Testis (tissue), 3 donors: ENCODE data around the gene RERE. TPM values are rescaled to one million over a fixed set of nuclear protein-coding genes. Genes with fewer than 3 reads are reported as not detected.

ENCODE experiments used
- DNase-seq: peaks from one replicate; pipeline ENCODE4 v3.0.0-alpha.2; 2019
- H3K27ac ChIP-seq, 2 donors: fragments of 200-600 bp; sonication (generic); one replicate each; pipeline ENCODE4 v1.5.1; 2019
- H3K27me3 ChIP-seq: fragments of 200-600 bp; sonication (generic); one replicate; pipeline ENCODE4 v1.5.1; 2019
- H3K36me3 ChIP-seq: fragments of 200-600 bp; sonication (generic); one replicate; pipeline ENCODE4 v1.5.1; 2017; ENCODE audit warnings: low read depth; ENCODE audit errors: missing control alignments
- H3K4me1 ChIP-seq: fragments of 200-600 bp; sonication (generic); one replicate; pipeline ENCODE4 v1.5.1; 2019
- H3K4me3 ChIP-seq, 2 donors: fragments of 200-600 bp; sonication (generic); one replicate each; pipeline ENCODE4 v1.5.1; 2017 to 2019
- H3K9me3 ChIP-seq: fragments of 200-600 bp; sonication (generic); one replicate; pipeline ENCODE4 v1.5.1; 2017
- POLR2A ChIP-seq: fragments of 450-650 bp; IDR thresholded peaks from one replicate; pipeline ENCODE4 v1.6.1; 2017; ENCODE audit warnings: antibody characterized with exemption, mild to moderate bottlenecking, moderate library complexity
- WGBS, 2 donors: methylation state at CpG; one replicate each; pipeline ENCODE4 v1.1.5; 2018; 5-methylcytosine and 5-hydroxymethylcytosine counted together
- intact Hi-C: fragments of 100-400 bp; cut with DNase I; formaldehyde crosslinking; loops from one replicate; pipeline ENCODE4 v1.15.1; 2023; ENCODE audit warnings: low total_unique reads
- polyA plus RNA-seq: library from polyadenylated mRNA; stranded (reverse); fragments of 350-450 nt; fragmentation: Illumina TruSeq; extraction: RNeasy Lipid Tissue Mini Kit (QIAGEN cat#74804); gene quantifications from one replicate; pipeline ENCODE4 v1.2.3, GENCODE V29; 2014; ENCODE audit warnings: low read depth, low replicate concordance; ENCODE audit not compliant: insufficient read depth
- total RNA-seq, 2 donors: library from RNA; depleted of rRNA; stranded (reverse); fragments of >200 nt; gene quantifications; one replicate each; pipeline ENCODE4 v1.2.3, GENCODE V29; 2016
- TF ChIP-seq, protein P1 (sequence below), 3 experiments: fragments of 450-650 bp in 2 of 3; fragments of 200-600 bp in 1 of 3; sonication (generic) in 1 of 3; IDR thresholded peaks; one replicate each; pipeline ENCODE4 v1.5.1; 2016 to 2019; ENCODE audit warnings: antibody characterized with exemption in 3 of 3, mild to moderate bottlenecking in 2 of 3, moderate library complexity in 1 of 3

RERE gene
- total and polyA plus RNA-seq, 3 donors from 2014 or later: 90.8 to 229 (median 203) TPM

DNA sequence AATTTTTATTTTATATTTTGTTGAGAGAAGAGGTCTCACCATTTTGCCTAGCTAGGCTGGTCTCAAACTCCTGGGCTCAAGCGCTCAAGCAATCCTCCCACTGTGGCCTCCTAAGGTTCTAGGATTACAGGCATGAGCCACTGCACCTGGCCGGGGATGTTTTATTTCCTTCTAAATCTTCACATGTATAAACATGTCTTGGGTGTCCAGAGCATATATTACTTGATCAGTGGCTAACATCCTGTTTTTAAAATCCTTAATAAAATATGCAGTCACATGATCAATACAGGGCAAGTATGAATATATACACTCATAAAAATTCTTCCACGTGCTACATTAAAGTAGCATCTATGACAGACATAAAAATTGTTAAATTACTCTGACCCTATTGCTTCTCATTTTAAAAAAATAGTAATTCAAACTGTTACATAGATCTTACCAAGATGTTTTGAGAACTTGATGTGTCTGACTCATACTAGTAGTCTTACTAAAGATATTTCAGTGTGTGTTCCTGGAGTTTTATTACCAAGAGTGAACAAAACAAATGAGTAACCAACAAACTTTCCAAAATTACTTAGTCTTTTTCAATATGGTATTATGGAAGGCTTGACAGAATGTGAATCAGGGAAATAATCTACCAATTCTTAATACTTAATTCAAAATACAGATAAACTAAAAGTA, 277.0 kb downstream of the RERE start:
- Histone ChIP-seq H3K4me3 (no peak overlapping the region), H3K4me1 (no peaks in the 10 kb centered on the region), H3K27ac (no peak overlapping the region), H3K9me3 (no peaks in the 10 kb centered on the region), H3K36me3 (no peaks in the 10 kb centered on the region), H3K27me3 (no peaks in the 10 kb centered on the region)
- DNase-seq: no peak
- no peak for TF ChIP-seq POLR2A
- TF ChIP-seq, protein P1, sequence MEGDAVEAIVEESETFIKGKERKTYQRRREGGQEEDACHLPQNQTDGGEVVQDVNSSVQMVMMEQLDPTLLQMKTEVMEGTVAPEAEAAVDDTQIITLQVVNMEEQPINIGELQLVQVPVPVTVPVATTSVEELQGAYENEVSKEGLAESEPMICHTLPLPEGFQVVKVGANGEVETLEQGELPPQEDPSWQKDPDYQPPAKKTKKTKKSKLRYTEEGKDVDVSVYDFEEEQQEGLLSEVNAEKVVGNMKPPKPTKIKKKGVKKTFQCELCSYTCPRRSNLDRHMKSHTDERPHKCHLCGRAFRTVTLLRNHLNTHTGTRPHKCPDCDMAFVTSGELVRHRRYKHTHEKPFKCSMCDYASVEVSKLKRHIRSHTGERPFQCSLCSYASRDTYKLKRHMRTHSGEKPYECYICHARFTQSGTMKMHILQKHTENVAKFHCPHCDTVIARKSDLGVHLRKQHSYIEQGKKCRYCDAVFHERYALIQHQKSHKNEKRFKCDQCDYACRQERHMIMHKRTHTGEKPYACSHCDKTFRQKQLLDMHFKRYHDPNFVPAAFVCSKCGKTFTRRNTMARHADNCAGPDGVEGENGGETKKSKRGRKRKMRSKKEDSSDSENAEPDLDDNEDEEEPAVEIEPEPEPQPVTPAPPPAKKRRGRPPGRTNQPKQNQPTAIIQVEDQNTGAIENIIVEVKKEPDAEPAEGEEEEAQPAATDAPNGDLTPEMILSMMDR (IDR thresholded peaks at IDR 0.05): no peak
- WGBS, 2 donors: 73 to 85% methylated on average over 3 of the region's 3 CpGs
- intact Hi-C loops: no loop called here

DNA sequence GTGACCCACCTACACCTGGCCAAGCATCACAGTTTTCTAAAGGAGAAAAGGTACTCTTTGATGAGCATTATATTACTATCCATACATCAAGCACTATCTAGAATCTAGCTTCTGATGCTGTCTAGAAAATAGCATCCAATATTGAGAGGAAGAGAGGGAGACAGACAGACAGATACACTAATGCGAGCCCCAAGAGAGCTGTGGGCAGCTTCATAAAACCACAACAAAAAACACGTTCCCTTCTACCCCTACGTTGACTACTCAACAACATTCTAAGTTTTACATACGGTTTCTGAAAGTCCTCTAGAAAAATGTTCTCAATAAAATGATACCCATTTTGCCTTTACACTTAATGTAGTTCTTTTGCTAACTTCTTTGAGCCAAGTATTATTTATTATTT, 277.8 kb downstream of the RERE start:
- H3K27me3 ChIP-seq: no peaks in the 10 kb centered on the region
- intact Hi-C loops: no loop called here
- TF ChIP-seq, protein P1 (IDR thresholded peaks at IDR 0.05): no peak
- TF ChIP-seq POLR2A: no peak

DNA sequence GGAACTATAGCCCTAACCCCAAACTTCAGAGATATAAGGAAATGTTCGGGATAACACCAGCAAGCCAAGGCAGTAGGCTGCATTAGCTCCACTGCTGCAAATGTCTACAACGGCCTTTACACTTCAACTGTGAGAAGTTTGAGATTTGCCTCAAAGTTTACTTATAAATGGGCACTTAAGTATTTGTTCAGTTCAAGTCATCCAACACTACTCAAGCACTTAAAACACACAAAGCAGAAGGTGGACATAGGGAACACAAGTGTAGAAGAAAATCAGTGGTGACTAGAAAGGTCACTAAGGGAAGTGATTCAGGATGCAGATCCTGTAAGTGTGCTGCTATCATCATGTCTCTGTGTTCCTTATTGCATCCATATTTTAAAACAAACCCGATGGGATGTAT, 278.9 kb downstream of the RERE start:
- intact Hi-C loops: no loop called here
- TF ChIP-seq, protein P1 (IDR thresholded peaks at IDR 0.05): no peak
- TF ChIP-seq POLR2A: no peak
- Histone ChIP-seq H3K27ac (no peak overlapping the region), H3K27me3 (no peaks in the 10 kb centered on the region), H3K36me3 (no peaks in the 10 kb centered on the region), H3K4me1 (no peaks in the 10 kb centered on the region), H3K9me3 (no peaks in the 10 kb centered on the region), H3K4me3 (no peak overlapping the region)
- DNase-seq: no peak
- WGBS, 2 donors: 83 to 86% methylated on average over 3 of the region's 3 CpGs

More for the DNA sequence above, 277.8 kb downstream of the RERE start:
- no peak for DNase-seq
- WGBS, 2 donors: 88 to 93% methylated on average over 4 of the region's 4 CpGs
- no peaks in the 10 kb centered on the region for H3K4me1 ChIP-seq
- no peak overlapping the region for H3K27ac ChIP-seq
- H3K4me3 ChIP-seq: no peak overlapping the region
- H3K36me3 ChIP-seq: no peaks in the 10 kb centered on the region
- H3K9me3 ChIP-seq: no peaks in the 10 kb centered on the region

DNA sequence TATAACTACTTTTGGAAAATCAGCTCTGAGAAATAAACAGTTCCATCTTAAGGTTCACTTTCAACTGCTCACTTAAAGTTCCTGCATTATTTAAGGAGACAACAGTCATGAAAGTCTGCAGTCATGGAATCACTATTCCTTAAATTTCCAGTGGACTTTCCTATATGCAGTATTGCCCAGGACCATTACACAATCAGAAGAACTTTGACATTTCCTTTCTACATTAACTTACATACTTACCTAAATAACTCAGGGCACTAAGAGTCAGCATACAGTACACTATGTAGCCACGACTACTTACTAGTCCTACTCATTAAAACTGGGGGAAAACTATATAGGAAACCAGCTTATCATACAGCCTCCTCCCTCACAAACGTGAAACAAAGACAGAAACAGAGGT, 279.4 kb downstream of the RERE start:
- intact Hi-C loops: no loop called here
- TF ChIP-seq, protein P1 (IDR thresholded peaks at IDR 0.05): no peak
- no peak for TF ChIP-seq POLR2A
- no peaks in the 10 kb centered on the region for H3K27me3 ChIP-seq
- 65 to 79% methylated on average over 2 of the region's 2 CpGs for WGBS, 2 donors
- no peak overlapping the region for H3K27ac ChIP-seq
- no peak overlapping the region for H3K4me3 ChIP-seq
- no peak for DNase-seq
- no peaks in the 10 kb centered on the region for H3K4me1 ChIP-seq
- no peaks in the 10 kb centered on the region for H3K36me3 ChIP-seq
- H3K9me3 ChIP-seq: no peaks in the 10 kb centered on the region

DNA sequence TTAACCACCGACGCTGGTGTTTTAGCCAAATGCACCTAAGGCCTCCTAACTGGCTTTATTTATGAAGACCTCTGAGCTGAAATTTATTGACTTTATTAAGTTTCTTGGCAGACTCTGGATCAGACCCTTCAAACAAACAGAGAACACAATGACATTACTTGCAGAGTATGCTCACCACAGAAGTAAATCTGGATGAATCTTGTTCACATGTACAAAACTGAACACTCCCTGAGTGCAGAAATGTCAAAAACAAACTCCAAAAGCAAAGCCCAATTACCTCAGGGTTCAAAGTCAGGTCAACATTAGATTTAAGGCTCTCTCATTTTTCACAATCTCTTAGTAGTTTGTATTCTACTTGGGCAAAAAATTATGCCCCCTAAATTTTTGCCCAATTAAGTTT, 280.9 kb downstream of the RERE start:
- Histone ChIP-seq H3K4me1 (no peaks in the 10 kb centered on the region), H3K4me3 (no peak overlapping the region), H3K27me3 (no peaks in the 10 kb centered on the region), H3K27ac (no peak overlapping the region), H3K36me3 (no peaks in the 10 kb centered on the region), H3K9me3 (no peaks in the 10 kb centered on the region)
- 71 to 79% methylated on average over 2 of the region's 2 CpGs for WGBS, 2 donors
- DNase-seq: no peak
- intact Hi-C loops: no loop called here
- TF ChIP-seq, protein P1 (IDR thresholded peaks at IDR 0.05): no peak
- no peak for TF ChIP-seq POLR2A
